ENCODE results near the gene ASIC2.

Gene ASIC2

GRCh38 chr17:33071656-33072055 lies 221.4 kb downstream of the ASIC2 start:
- no peak for DNase-seq (ENCODE audit: low read depth in 2 of 2)

GRCh38 chr17:33057564-33057963 lies 235.5 kb downstream of the ASIC2 start:
- DNase-seq (ENCODE audit: low read depth in 2 of 2), result no peak

GRCh38 chr17:33056399-33057146 lies 236.5 kb downstream of the ASIC2 start:
- DNase-seq (ENCODE audit: low read depth in 2 of 2), result no peak

- no peak for DNase-seq (ENCODE audit: low read depth in 2 of 2)
These were observed 237.3 kb downstream of the ASIC2 start for GRCh38 chr17:33055746-33056145.

- no peak for DNase-seq (ENCODE audit: low read depth in 2 of 2)
These were observed 237.9 kb downstream of the ASIC2 start for GRCh38 chr17:33055171-33055611.

GRCh38 chr17:33054412-33054811 lies 238.7 kb downstream of the ASIC2 start:
- DNase-seq (ENCODE audit: low read depth in 2 of 2), result no peak

GRCh38 chr17:33053676-33054075 lies 239.4 kb downstream of the ASIC2 start:
- DNase-seq (ENCODE audit: low read depth in 2 of 2), result no peak

- DNase-seq (ENCODE audit: low read depth in 2 of 2), result no peak
These were observed 240.2 kb downstream of the ASIC2 start for GRCh38 chr17:33052856-33053255.

GRCh38 chr17:33050611-33051140 lies 242.4 kb downstream of the ASIC2 start:
- no peak for DNase-seq (ENCODE audit: low read depth in 2 of 2)

GRCh38 chr17:33049781-33050414 lies 243.2 kb downstream of the ASIC2 start:
- DNase-seq (ENCODE audit: low read depth in 2 of 2), result peak; percentile 8 to 12

GRCh38 chr17:33046361-33047255 lies 246.5 kb downstream of the ASIC2 start:
- DNase-seq (ENCODE audit: low read depth in 2 of 2), result no peak

GRCh38 chr17:33045216-33045615 lies 247.9 kb downstream of the ASIC2 start:
- DNase-seq (ENCODE audit: low read depth in 2 of 2), result no peak

GRCh38 chr17:33044771-33045170 lies 248.3 kb downstream of the ASIC2 start:
- DNase-seq (ENCODE audit: low read depth in 2 of 2), result no peak

- DNase-seq (ENCODE audit: low read depth in 2 of 2), result no peak
These were observed 252.6 kb downstream of the ASIC2 start for GRCh38 chr17:33040461-33040860.

- DNase-seq (ENCODE audit: low read depth in 2 of 2), result no peak
These were observed 253.2 kb downstream of the ASIC2 start for GRCh38 chr17:33039874-33040273.

- no peak for DNase-seq (ENCODE audit: low read depth in 2 of 2)
These were observed 254.4 kb downstream of the ASIC2 start for GRCh38 chr17:33038740-33039139.

GRCh38 chr17:33033176-33033575 lies 259.9 kb downstream of the ASIC2 start:
- DNase-seq (ENCODE audit: low read depth in 2 of 2), result no peak

GRCh38 chr17:33028778-33029177 lies 264.3 kb downstream of the ASIC2 start:
- DNase-seq (ENCODE audit: low read depth in 2 of 2), result no peak

- no peak for DNase-seq (ENCODE audit: low read depth in 2 of 2)
These were observed 265.0 kb downstream of the ASIC2 start for GRCh38 chr17:33028061-33028460.

- no peak for DNase-seq (ENCODE audit: low read depth in 2 of 2)
These were observed 268.2 kb downstream of the ASIC2 start for GRCh38 chr17:33024688-33025486.

- no peak for DNase-seq (ENCODE audit: low read depth in 2 of 2)
These were observed 269.3 kb downstream of the ASIC2 start for GRCh38 chr17:33023790-33024189.
